GM11168 (cell line): ENCODE results near the gene ADAM19.

Experiments
- in situ Hi-C: fragments of 300-500 bp; cut with MboI; formaldehyde crosslinking; loops from one replicate; pipeline ENCODE4 v1.12.0; 2022; ENCODE audit warnings: low sequenced_read_pairs; ENCODE audit not compliant: unreplicated experiment

The ADAM19 gene, protein sequence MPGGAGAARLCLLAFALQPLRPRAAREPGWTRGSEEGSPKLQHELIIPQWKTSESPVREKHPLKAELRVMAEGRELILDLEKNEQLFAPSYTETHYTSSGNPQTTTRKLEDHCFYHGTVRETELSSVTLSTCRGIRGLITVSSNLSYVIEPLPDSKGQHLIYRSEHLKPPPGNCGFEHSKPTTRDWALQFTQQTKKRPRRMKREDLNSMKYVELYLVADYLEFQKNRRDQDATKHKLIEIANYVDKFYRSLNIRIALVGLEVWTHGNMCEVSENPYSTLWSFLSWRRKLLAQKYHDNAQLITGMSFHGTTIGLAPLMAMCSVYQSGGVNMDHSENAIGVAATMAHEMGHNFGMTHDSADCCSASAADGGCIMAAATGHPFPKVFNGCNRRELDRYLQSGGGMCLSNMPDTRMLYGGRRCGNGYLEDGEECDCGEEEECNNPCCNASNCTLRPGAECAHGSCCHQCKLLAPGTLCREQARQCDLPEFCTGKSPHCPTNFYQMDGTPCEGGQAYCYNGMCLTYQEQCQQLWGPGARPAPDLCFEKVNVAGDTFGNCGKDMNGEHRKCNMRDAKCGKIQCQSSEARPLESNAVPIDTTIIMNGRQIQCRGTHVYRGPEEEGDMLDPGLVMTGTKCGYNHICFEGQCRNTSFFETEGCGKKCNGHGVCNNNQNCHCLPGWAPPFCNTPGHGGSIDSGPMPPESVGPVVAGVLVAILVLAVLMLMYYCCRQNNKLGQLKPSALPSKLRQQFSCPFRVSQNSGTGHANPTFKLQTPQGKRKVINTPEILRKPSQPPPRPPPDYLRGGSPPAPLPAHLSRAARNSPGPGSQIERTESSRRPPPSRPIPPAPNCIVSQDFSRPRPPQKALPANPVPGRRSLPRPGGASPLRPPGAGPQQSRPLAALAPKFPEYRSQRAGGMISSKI

DNA sequence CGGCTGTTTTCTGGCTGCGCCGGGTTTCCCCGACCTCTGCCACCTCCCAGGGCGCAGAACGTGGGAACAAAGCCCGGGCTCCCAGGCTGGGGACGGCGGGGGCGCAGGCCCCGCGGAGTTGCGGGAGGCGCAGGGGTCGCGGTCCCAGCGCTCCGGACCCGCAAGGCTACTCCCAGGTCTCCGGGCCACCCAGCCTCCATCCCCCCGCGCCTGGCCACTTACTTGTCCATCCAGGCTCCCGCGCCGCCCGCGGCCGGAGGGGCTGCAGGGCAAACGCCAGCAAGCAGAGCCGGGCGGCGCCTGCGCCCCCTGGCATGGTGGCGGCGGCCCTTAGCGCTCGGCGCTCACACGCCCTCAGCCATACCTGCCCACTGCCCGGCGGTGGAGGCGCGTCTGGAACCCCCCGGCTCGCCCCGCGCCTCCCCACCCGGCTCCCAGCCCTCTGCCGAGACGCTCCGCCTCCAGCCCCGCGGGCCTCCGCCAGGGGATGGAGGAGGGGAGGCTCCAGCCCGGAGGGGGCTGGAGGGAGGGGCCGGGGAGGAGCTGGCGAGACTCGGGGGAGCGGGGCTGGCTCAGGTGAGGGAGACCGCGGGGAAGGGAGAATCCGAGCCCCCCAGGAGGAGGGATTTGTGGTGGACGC, at the start of gene ADAM19:
ADAM19 (minus strand) TSS at position 395 of the 640 bp plus-strand sequence; CDS start at position 316, 79 bp downstream.
- in situ Hi-C loops = no loop called here

DNA sequence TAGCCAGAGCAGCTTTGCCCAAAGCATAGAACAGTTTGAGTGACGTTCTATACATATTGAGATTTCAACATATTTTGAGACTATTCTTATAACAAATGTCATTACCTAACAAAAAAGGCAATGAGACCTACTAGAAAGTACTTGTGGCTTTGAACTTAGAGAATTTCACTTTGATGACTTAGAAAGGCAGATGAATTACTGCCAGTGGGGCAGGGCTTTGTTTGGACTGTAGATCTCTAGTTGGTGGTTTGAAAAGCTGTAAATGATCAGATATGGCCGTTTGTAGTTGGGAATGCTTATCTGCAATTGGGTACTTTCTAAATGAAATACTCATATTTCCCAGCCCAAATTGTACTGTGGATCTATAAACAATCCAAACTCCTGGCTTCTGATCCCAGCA, 48.6 kb upstream of the ADAM19 start:
- in situ Hi-C loops = no loop called here

DNA sequence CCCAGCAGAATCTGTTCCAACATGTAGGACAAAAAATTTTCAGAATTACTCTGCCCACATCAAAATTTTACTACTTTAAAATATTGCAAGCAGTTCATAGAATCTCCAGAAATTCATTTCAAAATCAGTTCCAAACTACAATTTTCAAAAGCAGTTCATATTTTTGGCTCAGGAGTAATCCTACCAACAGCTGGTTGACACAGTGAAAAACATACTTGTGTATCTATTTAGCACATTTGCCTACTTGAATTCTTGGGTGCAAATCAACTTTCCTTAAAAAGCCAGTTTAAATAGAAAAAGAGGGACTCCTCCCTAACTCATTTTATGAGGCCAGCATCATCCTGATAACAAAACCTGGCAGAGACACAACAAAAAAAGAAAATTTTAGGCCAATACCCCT, 45.2 kb upstream of the ADAM19 start:
- in situ Hi-C loops = no loop called here

DNA sequence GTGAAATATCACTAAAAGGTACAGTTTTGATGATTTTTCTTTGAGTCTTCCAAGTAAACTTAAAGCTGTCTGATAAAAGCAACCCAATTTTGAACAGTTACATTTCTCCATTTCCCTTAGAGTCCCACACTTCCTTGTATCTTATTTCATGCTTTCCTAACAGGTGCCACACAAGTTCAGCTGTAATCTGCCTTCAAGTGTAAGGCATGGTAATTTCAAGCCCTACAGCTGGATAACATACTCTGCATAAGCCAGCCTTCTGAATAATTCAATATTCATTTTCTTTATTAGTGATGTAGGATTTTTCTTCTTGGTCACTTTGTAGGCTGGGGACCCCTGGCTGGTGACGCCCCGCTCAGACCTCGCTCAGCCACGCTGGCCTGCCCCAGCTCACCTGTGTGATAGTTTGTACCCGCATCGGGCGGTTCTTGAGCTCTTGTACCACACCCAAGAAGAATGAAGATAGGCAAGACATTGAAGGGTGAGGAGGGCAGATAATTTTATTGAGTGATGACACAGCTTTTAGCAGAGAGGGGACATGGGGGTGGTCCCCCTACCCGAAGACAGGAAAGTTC, 42.7 kb upstream of the ADAM19 start:
- in situ Hi-C loops = no loop called here

DNA sequence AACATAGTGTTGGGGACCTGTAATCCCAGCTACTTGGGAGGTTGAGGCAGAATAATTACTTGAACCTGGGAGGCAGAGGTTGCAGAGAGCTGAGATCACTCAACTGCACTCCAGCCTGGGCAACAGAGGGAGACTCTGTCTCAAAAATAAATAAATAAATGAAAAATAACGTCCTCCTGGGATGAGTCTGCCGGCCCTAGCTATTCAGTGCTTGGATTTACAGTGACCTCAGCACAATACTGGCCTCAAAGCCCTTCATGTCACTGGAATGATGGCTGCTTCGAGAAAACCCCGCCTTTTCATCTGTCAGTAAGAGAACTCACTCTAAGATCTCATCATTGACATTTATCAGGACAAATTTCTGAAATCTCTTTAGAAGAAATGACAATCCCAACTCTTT, 41.2 kb upstream of the ADAM19 start:
- in situ Hi-C loops = no loop called here

DNA sequence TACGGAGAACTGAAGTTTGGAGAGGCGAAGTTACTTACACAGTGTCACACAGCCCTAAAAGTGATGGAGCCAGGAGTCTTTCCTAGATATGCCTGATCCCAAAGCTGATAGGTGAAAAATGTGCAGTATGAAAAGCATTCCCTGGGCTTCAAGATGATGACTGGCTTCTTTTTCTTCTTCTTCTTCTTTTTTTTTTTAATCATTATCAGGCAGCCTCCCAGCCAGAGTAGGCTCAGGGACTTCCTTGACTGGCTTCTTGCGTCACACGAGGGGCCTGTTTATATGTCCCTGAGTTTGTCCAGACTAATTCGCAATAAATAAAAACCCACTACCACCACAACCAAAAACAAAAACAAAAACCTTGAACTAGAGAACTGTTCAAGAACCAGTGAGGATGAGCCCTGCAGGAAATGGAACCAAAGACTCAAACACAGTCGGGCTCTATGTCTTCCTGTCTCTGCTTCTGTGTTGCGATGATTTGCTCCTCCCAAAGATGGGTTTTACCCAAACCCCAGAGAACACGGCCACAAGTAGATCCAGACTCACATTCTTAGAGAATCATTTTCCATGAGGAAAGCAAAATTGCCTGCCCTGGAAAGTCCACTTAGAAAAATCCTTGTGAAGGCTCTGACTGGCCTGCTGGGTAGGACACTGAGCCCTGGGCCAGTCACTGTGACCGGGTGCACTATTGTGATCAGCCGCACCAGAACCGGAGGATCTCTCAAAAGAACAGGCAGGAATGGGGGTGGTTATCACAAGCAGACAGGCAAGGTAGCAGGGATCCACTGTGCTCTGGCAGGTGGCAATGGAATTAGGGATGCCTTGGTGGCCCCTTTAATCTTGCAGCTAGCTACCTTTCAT, 38.0 kb upstream of the ADAM19 start:
- in situ Hi-C loops = no loop called here

DNA sequence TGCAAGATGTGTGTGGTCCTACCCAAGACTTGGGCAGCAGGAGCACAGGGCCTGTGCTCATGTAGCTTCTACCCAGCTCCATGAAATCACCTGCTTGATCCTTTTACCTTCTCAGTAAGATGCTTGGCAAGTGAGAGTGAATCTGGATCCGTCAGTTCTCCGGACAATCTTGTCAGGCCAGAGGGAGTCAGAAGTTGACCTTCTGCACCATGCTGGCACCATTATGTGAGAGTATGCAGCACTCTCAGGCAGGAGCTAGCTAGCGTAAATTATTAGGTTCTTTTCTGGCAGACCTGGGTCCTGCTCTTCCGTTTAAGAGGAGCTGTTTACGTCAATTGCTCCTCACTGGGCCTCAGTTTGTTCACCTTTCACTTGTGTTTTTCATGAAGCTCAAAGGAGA, 37.0 kb upstream of the ADAM19 start:
- in situ Hi-C loops = no loop called here

DNA sequence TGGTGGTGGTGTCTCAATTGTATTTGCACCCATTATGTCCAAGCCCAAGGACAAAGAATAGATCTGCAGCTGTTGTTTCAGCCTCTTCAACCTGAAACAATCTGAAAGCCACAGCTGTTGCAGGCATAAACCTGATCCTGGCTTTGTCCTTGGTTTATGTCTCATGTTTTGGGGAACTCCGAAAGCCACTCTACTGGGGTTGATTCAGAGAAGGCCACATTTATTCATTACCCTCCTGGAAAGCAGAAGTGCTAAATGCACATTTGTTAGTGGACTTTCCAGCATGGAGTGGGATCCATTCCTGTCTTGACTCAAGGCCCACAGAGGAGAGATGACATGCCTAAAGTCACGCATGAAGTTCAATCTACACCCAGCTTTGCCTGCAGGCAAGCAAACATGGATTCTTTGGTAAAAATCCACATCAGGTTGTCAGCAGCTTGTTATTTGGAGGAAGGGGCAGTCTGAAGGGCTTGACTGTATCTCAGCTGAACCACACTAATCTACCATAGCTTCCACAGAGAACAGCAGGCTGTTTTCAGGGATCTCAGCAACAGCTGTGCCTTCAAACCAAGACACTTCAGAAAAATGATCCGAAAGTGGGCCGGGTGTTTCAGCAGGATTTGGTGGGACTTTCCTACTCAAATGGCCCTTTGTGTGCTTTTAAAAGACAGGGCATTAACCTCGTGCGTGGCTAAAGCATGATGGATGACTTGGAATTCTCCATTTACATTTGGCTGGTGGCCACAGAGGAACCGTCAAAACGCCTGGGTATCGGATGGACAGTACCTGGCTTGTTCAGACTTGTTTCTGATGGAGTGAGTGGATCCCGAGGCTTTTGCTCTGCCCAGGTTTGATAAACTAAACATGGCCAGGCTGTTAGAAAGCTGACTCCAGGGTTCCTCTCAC, 36.2 kb upstream of the ADAM19 start:
- in situ Hi-C loops = no loop called here

DNA sequence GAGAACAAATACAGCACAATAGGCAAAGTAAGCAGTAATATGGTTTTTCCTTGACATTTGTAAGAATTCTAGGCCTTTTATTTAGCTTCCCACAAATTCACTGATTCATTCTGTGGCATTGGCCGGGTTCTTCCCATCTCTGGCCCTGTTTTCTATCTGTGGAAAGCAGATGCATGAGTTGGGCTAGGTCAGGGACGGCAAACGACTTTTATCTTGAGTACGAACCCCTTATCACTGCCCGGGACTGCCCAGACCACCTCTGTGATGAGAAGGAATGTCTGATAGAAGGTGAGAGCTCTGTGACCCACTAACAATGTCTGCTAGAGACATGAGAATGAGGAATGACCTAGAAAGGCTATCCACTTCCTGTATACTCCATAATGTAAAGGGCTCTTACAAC, 35.4 kb upstream of the ADAM19 start:
- in situ Hi-C loops = no loop called here

DNA sequence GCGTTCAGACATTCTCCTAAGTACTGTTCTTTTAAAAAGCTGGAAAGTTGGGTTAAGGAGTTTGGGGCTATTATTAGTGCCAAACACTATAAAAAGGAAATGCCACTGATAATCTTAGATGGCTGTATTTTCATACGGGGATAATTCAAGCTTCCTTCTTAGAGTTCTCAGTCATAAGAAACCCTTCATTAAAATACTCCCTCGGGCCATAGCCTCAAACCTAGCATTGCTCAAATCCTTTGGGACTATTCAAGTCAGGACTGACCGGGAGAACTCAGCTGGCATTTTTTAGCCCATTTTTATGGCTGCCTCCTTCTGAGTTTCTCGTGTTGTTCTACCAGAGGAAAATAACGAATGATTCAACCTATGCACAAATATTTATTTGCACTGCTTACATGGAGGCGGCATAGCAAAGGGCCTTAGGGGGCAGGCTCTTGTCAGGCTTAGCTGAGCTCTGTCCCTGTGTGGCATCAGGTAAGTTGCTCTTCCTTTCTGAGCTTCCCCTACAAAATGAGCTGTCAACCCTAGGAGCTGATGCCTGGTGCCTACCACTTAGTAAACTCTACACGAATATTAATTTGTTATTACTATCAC, 33.5 kb upstream of the ADAM19 start:
- in situ Hi-C loops = no loop called here

DNA sequence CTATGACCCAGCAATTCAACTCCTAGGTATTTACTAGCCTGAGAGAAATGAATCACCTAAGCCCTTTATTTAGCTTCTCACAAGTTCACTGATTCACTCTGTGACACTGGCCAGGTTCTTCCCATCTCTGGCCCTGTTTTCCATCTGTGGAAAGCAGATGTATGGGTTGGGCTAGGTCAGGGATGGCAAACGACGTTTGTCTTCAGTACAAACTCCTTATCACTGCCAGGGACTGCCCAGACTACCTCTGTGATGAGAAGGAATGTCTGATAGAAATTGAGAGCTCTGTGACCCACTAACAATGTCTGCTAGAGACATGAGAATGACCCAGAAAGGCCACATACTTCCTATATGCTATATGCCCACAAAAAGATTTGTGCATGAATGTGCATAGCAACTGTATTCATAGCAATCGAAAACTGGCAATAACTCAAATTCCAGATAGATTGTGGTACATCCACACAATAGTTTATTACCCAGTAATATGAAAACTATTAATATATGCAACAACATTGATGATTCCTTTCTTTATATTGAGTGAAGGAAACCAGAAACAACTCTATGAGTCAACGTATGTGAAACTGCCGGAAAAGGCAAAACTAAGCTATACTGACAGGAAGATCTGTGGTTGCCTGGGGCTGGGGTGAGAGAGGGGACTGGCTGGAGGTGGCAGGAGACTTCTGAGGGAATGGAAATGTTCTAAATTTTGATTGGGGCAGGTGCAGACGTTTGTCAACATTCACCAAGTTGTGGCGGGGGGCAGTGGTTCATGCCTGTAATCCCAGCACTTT, 32.0 kb upstream of the ADAM19 start:
- in situ Hi-C loops = no loop called here

DNA sequence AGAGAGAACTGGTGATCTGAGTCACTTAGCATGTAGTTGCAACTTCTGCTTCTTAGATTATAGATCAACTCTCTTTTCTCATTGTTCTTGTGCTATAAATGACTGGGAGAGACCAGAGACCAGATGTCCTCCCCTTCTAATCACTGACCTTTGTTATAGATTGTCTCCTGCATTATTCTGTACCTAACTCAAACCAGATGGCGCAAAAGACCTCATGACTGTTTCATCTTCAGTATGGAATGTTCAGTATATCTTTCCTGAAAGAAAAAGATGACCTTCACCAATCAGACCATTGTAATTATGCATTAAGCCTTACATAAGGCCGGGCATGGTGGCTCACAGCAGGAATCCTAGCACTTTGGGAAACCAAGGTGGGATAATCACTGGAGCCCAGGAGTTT, 30.5 kb upstream of the ADAM19 start:
- in situ Hi-C loops = no loop called here

DNA sequence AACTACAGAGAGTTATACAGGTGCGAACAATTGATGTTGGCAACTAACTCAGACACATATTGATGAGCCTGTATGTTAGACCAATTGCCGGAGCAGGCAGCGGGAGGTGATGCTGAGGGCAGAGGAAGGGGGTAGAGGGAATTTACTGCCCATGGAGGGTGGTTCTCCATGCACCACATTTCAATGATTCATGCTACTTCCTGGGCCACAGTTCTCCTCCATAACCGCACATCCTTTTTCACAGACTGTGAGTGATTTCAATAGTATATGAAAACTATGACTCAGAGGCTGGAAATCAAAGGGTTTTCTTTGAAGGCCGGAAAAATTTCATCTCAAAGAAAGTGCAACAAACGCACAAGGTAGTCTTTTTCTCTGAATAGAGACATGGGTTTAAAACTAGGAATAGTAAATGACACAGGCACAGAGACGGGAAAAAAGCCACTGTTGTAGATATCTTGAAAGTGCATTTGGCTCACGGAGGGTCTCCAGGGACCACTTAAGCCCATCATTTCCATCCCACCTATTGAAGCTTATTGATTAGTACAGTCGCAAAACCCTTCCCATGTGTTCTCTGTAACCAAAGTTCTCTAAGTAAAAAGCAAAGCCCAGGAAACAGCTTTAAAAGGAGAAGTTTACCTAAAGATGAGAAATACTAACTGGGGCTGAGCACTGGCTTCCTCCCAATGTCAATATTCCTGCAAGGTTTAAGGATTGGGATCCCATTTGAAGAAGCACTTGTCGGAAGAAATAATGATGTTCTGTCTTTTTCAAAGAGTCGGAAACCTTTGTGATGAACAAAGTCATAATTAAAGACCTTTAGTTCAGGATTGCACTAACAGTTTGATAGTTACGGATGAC, 28.0 kb upstream of the ADAM19 start:
- in situ Hi-C loops = no loop called here

DNA sequence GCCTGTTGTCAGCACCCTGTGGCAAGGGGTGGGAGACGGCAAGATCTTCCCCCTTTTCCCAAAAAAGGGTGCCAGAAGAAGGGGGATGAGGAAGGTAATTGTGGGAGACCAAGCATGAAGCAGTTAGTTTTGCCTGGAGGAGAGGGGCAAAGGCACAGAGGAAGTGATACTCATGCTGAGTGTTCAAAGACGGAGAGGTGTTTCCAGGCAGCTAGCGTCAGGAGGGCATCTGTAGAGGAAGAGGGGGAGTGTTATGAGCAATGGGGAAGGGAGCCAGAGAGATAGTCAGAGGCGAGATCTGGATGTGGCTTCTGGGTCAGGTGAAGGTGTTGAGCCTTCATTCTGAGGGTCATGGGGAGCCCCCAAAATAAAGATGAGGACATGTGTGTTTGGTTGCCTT, 26.9 kb upstream of the ADAM19 start:
- in situ Hi-C loops = no loop called here

DNA sequence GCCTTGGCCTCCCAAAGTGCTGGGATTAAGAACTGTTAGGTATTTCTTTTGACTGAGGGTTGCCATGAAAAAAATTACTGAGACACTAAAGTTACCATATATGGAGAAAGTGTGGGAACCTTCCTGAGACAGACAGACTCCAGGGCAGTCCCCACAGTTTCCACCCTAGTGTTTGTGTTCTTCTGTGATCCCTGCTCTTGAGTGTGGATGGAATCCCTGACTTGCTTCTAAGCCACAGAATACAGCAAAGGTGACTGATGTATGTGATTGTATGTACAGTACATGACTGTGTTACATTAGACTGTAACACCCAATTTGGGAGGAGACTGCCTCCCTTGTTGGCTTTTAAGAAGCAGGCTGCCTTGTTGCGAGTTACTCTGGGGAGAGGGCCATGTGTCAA, 24.7 kb upstream of the ADAM19 start:
- in situ Hi-C loops = no loop called here

DNA sequence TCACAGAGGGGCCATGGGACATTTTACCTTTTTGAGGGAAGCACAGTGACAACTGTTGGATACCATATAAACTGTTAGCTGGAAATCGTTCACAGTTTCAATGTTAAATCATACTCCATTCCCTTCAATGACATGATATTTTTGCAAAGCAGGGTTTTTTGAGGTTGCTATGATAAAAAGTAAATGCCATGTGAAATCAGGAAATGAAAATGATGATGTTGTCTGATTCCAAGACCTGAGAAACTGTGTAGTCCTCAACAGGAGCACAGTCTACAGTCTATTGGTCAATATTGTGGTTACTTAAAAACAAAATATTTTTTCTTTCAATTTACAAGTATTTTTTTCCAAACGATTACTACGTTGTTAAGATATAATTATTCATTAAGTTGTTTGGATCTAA, 24.0 kb upstream of the ADAM19 start:
- in situ Hi-C loops = no loop called here
